ENCODE measurements around the gene PHLPP1. TPM values are rescaled to one million over a fixed set of nuclear protein-coding genes. Genes with fewer than 3 reads are reported as not detected.

The PHLPP1 gene
- 4.6 and 5.6 TPM in 2 replicates for polyA plus RNA-seq (2011; rRNA removed)
- 7.6 and 13.2 TPM in 2 replicates for polyA minus RNA-seq (2011; rRNA and poly(A)+ RNA removed)

GRCh38 chr18:62715436-62715758 lies at the start of gene PHLPP1:
PHLPP1 (plus strand) TSS chr18:62715541; CDS start chr18:62715684, 143 bp downstream.
- CTCF ChIA-PET: interaction anchor here (0.5 to 4.2 kb wide), 22 partner anchors 33 to 998 kb away, joined by 3 to 92 read pairs (median 3); no protein-coding TSS in a partner anchor
- Histone ChIP-seq H3K9me3 (ENCODE audit: control insufficient read depth, insufficient read depth, low read length) (no peaks in the 10 kb centered on the region), H3K27ac (ENCODE audit: low read depth, low read length) (peak within 1 kb of the TSS; percentile 68), H3K27me3 (ENCODE audit: control insufficient read depth, insufficient read depth, low read length) (no peaks in the 10 kb centered on the region), H3K4me3 (ENCODE audit: low read depth, low read length) (peak within 1 kb of the TSS; percentile 71)
- TF ChIP-seq CTCF (IDR thresholded peaks at IDR 0.05; ENCODE audit: low read depth, low read length): no peak
- DNase-seq (ENCODE audit: low read depth, low spot score): no peak
- POLR2A ChIA-PET: interaction anchor here (0.6 to 1.2 kb wide), 6 partner anchors 40 to 1235 kb away, joined by 3 to 9 read pairs (median 5); no protein-coding TSS in a partner anchor

- H3K27ac ChIP-seq (ENCODE audit: low read depth, low read length): no peak overlapping the region
- ChIA-PET POLR2A (no interaction called here), CTCF (no interaction called here)
- H3K27me3 ChIP-seq (ENCODE audit: control insufficient read depth, insufficient read depth, low read length): no peaks in the 10 kb centered on the region
- H3K9me3 ChIP-seq (ENCODE audit: control insufficient read depth, insufficient read depth, low read length): no peaks in the 10 kb centered on the region
- no peak overlapping the region for H3K4me3 ChIP-seq (ENCODE audit: low read depth, low read length)
- no peak for DNase-seq (ENCODE audit: low read depth, low spot score)
- TF ChIP-seq CTCF (IDR thresholded peaks at IDR 0.05; ENCODE audit: low read depth, low read length): no peak
These were observed 46.1 kb upstream of the PHLPP1 start for GRCh38 chr18:62669225-62669624.

- CTCF ChIA-PET: no interaction called here
- H3K27ac ChIP-seq (ENCODE audit: low read depth, low read length): no peak overlapping the region
- POLR2A ChIA-PET: no interaction called here
These were observed 44.8 kb upstream of the PHLPP1 start for GRCh38 chr18:62670573-62670972.

GRCh38 chr18:62672600-62672999 lies 42.7 kb upstream of the PHLPP1 start:
- no peak for DNase-seq (ENCODE audit: low read depth, low spot score)
- ChIA-PET POLR2A (no interaction called here), CTCF (no interaction called here)
- Histone ChIP-seq H3K27me3 (ENCODE audit: control insufficient read depth, insufficient read depth, low read length) (no peaks in the 10 kb centered on the region), H3K9me3 (ENCODE audit: control insufficient read depth, insufficient read depth, low read length) (no peaks in the 10 kb centered on the region), H3K4me3 (ENCODE audit: low read depth, low read length) (no peak overlapping the region), H3K27ac (ENCODE audit: low read depth, low read length) (no peak overlapping the region)
- no peak for TF ChIP-seq CTCF (IDR thresholded peaks at IDR 0.05; ENCODE audit: low read depth, low read length)

More at GRCh38 chr18:62670573-62670972, 44.8 kb upstream of the PHLPP1 start:
- H3K27me3 ChIP-seq (ENCODE audit: control insufficient read depth, insufficient read depth, low read length): no peaks in the 10 kb centered on the region
- TF ChIP-seq CTCF (IDR thresholded peaks at IDR 0.05; ENCODE audit: low read depth, low read length): no peak
- H3K4me3 ChIP-seq (ENCODE audit: low read depth, low read length): no peak overlapping the region
- H3K9me3 ChIP-seq (ENCODE audit: control insufficient read depth, insufficient read depth, low read length): no peaks in the 10 kb centered on the region
- DNase-seq (ENCODE audit: low read depth, low spot score): no peak

GRCh38 chr18:62678847-62679485 lies 36.4 kb upstream of the PHLPP1 start:
- Histone ChIP-seq H3K27ac (ENCODE audit: low read depth, low read length) (no peak overlapping the region), H3K9me3 (ENCODE audit: control insufficient read depth, insufficient read depth, low read length) (no peaks in the 10 kb centered on the region), H3K4me3 (ENCODE audit: low read depth, low read length) (no peak overlapping the region), H3K27me3 (ENCODE audit: control insufficient read depth, insufficient read depth, low read length) (no peaks in the 10 kb centered on the region)
- no peak for TF ChIP-seq CTCF (IDR thresholded peaks at IDR 0.05; ENCODE audit: low read depth, low read length)
- POLR2A ChIA-PET: no interaction called here
- no peak for DNase-seq (ENCODE audit: low read depth, low spot score)
- CTCF ChIA-PET: no interaction called here

Measured in AG04450 (cell line).